KBM-7 (cell line): ENCODE data around the gene BTBD2.
A peak's percentile ranks its signal among the peaks of the same experiment; 100 is the strongest.

ENCODE experiments used
- DNase-seq: peaks from one replicate; pipeline ENCODE4 v3.0.0-alpha.2; 2015
- in situ Hi-C: fragments of 300-500 bp; cut with MboI; formaldehyde crosslinking; loops from 2 replicates; pipeline ENCODE4 v1.14.3; 2020; ENCODE audit warnings: low sequenced_read_pairs, low pct_unique_long_range_greater_than_20kb, mixed read lengths

Gene BTBD2

GRCh38 chr19:1935484-1936208 is 79.9 kb downstream of the BTBD2 start:
- in situ Hi-C loops = no loop called here
- DNase-seq = peak; percentile 54
